GM18499 (cell line): Measurements from ENCODE around the gene HABP2.

Experiments used
- ATAC-seq: cut with Tn5 transposase; IDR thresholded peaks from one replicate; pipeline ENCODE4 v1.9.1; 2021; ENCODE audit warnings: moderate number of reproducible peaks; ENCODE audit not compliant: insufficient read depth, unreplicated experiment

The HABP2 gene

GRCh38 chr10:113625461-113626186, 72.8 kb downstream of the HABP2 start:
- ATAC-seq, result no peak

- no peak for ATAC-seq
Measured at GRCh38 chr10:113626809-113627355, 74.0 kb downstream of the HABP2 start.

GRCh38 chr10:113627836-113628235, 75.0 kb downstream of the HABP2 start:
- ATAC-seq, result no peak

GRCh38 chr10:113628607-113629153, 75.8 kb downstream of the HABP2 start:
- no peak for ATAC-seq

DNA sequence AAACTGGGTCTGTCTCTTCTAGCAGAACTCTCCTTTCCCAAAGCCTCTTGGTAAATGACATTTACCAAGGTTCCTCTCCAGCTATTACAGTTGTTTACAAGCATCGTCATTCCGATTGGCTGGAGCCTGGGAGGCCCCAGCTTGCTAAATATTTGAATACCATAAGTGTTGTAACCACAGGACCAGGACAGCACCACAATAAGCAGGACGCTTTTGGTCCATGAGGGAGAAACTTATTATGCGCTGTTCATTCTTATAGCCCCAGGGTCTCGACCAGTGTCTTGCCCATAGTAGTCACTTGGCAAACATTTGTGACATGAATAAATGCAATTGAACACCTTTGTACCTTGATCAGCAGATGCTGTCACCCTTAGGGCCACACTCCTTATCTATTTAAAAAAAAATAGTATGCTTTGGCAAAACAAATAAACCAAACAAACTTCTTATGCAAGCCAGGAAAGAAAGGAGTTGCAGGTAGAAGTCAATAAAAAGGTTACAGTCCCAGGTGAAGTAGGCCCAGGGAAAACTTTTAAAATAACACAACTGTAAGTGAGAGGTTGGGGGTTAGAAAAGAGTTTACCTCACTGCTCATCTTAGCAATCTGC, 78.2 kb downstream of the HABP2 start:
- no peak for ATAC-seq

DNA sequence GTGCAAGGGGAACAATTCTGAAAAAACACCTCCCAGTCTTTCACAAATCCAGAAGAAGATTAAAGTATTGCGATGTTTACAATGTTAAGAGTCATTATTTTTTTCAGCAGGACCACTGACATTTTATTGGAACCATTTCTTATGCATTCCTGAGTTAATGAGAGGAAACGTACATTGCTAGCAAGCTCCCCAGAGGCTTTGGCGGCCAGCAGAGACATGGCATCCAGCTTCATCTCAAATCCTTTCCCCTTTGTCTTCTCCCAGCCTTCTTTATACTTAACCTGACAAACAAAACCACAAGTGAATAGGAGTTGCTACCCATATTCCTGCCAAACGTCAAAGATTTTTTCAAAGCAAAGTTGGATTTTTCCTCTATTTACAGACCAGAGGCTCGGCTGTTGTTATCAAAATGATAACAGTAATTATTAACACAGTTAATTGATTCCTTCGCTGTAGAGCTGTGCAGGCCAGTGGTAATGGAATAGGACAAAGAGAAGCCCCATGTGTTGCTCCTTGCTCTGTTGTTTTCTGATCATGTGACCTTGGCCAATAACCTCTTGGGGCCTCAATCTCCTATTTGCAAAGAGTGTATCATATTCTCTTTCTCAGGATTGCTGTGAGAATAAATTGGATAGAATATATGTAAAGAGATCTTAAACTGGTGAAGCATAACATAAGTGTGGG, 79.0 kb downstream of the HABP2 start:
- ATAC-seq, result no peak
